ENCODE data around the gene IL17C. TPM values are rescaled to one million over a fixed set of nuclear protein-coding genes. Genes with fewer than 3 reads are reported as not detected.

The IL17C gene
- total and polyA plus RNA-seq, 9 of the 15 experiments (the other 6 are each of a cell fraction or from before 2014, with no cell fraction given) = not detected

DNA sequence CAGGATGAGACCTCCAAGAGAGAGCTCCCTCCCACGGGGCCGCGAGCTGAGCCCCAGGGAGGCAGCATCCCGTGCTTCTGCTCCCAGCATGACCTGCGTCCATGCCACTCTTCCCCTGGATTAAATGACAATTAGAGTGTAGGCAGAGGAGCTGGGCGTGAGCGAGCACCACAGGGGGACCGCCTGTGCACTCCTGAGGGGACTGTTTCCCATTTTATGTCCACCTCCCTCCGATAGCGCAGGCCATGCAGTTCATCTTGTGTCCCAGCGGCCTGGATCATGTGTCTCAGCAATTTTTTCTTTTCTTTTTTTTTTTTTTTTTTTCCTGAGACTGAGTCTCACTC lies 5.8 kb upstream of the IL17C start:
- Histone ChIP-seq H3K79me2 (ENCODE audit: control insufficient read depth, insufficient read depth, low read length) (no peaks in the 10 kb centered on the region), H3K9ac (ENCODE audit: insufficient read depth in 1 of 2, low read depth in 2 of 2, low read length in 2 of 2) (no peak overlapping the region; a peak in 1 of 4 replicates), H2AFZ (ENCODE audit: low read depth, low read length) (no peak overlapping the region), H4K20me1 (replicated peaks; ENCODE audit: control insufficient read depth, insufficient read depth, low read length) (peaks cover 16% of the 10 kb centered on the region; the same call in 1 of the 2 replicates), H3K4me3 (no peak overlapping the region), H3K9me1 (ENCODE audit: control insufficient read depth, insufficient read depth, low read length) (no peaks in the 10 kb centered on the region), H3K27ac (ENCODE audit: extremely low read depth, low read depth, low read length) (no peak overlapping the region), H3K9me3 (replicated peaks; ENCODE audit: control insufficient read depth, insufficient read depth, low read depth, low read length) (no peaks in the 10 kb centered on the region), H3K27me3 (ENCODE audit: control insufficient read depth in 2 of 2, insufficient read depth in 2 of 2, low read length in 2 of 2) (no peaks in the 10 kb centered on the region), H3K4me1 (replicated peaks in 1 of 2; ENCODE audit: control insufficient read depth in 2 of 2, insufficient read depth in 2 of 2, low read length in 2 of 2) (peaks cover 28 to 71% of the 10 kb centered on the region in 2 experiments), H3K36me3 (ENCODE audit: control insufficient read depth, insufficient read depth, low read length) (peaks cover 56% of the 10 kb centered on the region), H3K4me2 (ENCODE audit: insufficient read depth, low read length) (no peak overlapping the region)
- ATAC-seq = no peak
- FAIRE-seq = no peak
- no peak for TF ChIP-seq MBD2 (IDR thresholded peaks at IDR 0.05; ENCODE audit: borderline replicate concordance, low read depth)
- TF ChIP-seq, protein P1, sequence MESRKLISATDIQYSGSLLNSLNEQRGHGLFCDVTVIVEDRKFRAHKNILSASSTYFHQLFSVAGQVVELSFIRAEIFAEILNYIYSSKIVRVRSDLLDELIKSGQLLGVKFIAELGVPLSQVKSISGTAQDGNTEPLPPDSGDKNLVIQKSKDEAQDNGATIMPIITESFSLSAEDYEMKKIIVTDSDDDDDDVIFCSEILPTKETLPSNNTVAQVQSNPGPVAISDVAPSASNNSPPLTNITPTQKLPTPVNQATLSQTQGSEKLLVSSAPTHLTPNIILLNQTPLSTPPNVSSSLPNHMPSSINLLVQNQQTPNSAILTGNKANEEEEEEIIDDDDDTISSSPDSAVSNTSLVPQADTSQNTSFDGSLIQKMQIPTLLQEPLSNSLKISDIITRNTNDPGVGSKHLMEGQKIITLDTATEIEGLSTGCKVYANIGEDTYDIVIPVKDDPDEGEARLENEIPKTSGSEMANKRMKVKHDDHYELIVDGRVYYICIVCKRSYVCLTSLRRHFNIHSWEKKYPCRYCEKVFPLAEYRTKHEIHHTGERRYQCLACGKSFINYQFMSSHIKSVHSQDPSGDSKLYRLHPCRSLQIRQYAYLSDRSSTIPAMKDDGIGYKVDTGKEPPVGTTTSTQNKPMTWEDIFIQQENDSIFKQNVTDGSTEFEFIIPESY (CRISPR knock-in tag; IDR thresholded peaks at IDR 0.05) = peak; percentile 45; the same call in 1 of the 2 replicates
- 0 out of 2 replicates have a peak, but pooled peaks have one; percentile 42 for TF ChIP-seq POLR2AphosphoS5 (IDR thresholded peaks at IDR 0.05; ENCODE audit: control insufficient read depth, insufficient read depth, low read depth, low read length)
- TF ChIP-seq SMARCA4 (IDR thresholded peaks at IDR 0.05) = no peak
- CTCF ChIA-PET (ENCODE audit: low intra/inter-chr PET ratio) = no interaction called here
- DNase-seq (ENCODE audit: extremely low read depth in 1 of 4, low spot score in 3 of 4) = no peak
- in situ Hi-C loops (cut with MboI) (no loop called here), intact Hi-C loops (cut with micrococcal nuclease) (no loop called here)
- BruUV-seq (replicated peaks) = no TSS peak
- POLR2A ChIA-PET = interaction anchor here (0.8 to 1.1 kb wide), 3 partner anchors 15 to 79 kb away, joined by 3 to 4 read pairs (median 4); no protein-coding TSS in a partner anchor
- whole genome bisulfite sequencing (ENCODE audit: insufficient coverage, low coverage, missing lambda C conversion rate) = 92% methylated on average over 11 of the region's 11 CpGs

Data from K562 (cell line).